ENCODE measurements around the gene STX8.
"Not testable (repeated sequence)": the region's sequence is repeated elsewhere in the genome, so short reads cannot be mapped to it uniquely, and the experiment has no call there.

Gene STX8

GRCh38 chr17:9509236-9509816, 66.3 kb downstream of the STX8 start:
- no peak for DNase-seq (ENCODE audit: low read depth in 2 of 2)

DNA sequence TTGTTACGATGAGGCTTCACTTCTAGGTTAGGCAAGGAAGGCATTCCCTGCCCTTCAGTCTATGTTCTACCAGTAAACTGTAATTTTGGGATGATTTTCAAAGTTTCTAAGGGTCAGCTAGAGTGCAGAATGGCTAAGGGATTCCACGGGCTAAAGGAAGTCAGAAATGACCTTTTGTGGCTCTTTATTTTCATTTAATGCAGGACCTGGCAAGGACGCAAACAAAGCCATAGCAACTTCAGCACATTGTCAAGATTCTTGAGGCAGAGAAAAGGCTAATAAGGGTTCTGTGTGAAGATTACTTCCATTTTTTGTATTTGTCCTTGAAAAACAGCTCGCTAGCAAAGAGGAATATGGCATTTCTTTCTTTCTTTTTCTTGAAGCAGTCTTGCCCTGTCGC, 76.6 kb downstream of the STX8 start:
- DNase-seq (ENCODE audit: low read depth in 2 of 2): no peak

DNA sequence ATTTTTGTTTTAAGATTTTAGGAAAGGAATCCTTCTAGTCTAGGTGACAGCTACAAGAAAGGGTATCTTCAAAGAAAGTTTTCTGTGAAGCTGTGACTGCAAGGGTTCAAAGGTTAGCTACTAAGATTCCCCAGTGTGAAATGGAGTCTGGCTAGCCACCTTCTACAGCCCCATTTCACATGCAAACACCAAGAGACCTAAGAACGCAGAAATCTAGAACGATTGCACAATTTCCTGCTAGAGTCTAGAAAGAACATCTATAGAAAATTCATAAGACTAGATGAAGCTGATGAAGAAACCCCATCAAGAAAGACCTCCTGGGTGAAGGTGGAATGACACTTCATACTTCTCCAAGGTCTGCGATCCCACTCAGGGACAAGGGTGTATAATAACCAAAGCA, 77.1 kb downstream of the STX8 start:
- no peak for DNase-seq (ENCODE audit: low read depth in 2 of 2)

DNA sequence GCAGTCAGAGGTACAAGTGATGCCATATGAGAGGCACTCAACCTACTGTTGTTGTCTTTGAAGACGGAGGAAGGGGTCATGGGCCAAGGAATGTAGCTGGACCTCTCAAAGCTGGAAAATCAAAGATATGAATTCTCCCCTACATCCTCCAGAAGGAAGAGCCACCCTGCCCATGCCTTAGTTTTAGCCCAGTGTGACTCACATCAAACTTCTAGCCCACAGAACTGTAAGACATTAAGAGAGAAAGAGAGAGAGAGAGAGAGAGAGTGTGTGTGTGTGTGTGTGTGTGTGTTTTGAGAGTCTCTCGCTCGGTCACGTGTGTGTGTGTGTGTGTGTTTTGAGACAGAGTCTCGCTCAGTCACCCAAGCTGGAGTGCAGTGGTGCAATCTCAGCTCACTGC, 87.1 kb downstream of the STX8 start:
- no peak for DNase-seq (ENCODE audit: low read depth in 2 of 2)

- no peak for DNase-seq (ENCODE audit: low read depth in 2 of 2)
These were observed 88.2 kb downstream of the STX8 start for GRCh38 chr17:9487406-9487805.

- no peak for DNase-seq (ENCODE audit: low read depth in 2 of 2)
These were observed 90.8 kb downstream of the STX8 start for GRCh38 chr17:9484789-9485188.

DNA sequence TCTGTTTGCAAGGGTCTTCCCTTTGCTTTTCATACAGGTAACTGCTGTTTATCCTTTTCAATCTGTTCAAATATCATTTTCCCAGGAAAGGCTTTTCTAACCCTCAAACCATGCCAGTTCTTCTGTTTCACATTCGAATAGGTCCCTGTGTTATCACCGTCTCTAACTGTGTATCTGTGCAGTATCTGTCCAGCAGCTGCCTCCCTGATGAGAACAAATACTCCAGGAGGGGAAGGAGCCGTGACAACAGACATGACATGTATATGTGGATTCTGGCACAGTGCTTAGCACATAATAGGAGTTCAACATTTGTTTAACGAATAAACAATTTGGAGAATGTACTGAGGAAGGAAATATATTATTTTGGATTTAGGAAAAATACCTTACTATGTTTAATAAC, 95.7 kb downstream of the STX8 start:
- no peak for DNase-seq (ENCODE audit: low read depth in 2 of 2)

- DNase-seq (ENCODE audit: low read depth in 2 of 2): no peak
These were observed 96.7 kb downstream of the STX8 start for GRCh38 chr17:9478889-9479288.

- DNase-seq (ENCODE audit: low read depth in 2 of 2): no peak
These were observed 100.4 kb downstream of the STX8 start for GRCh38 chr17:9475101-9475658.

DNA sequence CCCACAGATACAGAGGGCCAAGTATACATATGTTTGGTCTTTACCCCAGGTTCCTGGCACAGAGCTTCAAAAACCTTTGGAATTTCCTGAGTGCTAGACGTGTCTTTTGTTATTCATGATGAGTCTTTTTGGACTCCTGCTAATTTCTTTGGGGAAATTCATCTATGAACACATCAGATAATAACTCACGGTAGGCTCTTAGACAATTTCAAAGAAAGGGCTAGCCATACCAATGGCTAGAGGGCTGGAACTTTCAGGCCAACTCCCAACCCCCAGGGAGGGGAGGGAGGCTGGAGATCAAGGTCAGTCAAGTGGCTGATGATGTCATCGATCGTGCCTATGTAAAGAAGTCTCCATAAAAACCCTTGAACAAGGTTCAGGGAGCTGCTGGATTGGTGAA, 101.9 kb downstream of the STX8 start:
- DNase-seq (ENCODE audit: low read depth in 2 of 2): no peak

DNA sequence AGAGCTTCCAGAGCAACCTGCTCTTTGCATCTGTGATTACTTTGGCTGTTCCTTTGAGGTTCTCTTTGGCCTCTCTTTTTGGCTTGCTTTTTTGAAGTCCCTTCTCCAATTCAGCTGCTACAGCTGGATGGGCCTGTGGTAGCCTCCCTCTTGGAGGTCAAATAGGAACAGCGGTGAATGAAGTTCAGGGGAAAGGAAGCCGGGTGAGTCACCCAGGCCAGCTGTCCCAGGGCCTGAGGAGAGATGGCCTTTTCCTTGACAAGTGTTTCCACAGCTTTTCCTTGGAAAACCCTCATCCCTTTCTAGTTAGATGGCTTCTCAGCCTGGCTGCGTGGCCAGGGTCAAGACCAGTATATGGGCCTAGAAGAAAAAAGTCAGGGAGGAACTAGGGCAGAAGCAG, 103.1 kb downstream of the STX8 start:
- no peak for DNase-seq (ENCODE audit: low read depth in 2 of 2)

- DNase-seq (ENCODE audit: low read depth in 2 of 2): no peak
These were observed 103.5 kb downstream of the STX8 start for GRCh38 chr17:9472094-9472493.

DNA sequence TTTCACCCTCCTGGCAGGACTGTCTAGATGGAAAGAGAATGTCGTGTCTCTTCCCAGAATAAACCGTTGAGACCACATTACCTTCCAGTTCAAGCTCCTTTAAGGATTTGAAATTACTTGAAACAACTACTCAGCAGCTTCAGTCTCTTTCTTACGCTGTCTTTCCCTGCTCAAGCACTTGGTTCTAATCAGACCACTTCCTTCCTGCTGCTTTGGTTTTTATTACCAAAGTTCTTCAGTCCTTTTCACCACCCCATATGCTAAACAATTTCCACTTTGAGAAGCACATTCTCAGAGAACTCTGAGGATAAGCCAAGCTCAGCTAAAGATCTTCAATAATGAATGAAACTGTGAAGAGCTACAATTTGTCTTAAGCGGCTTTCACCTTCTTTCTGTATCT, 105.4 kb downstream of the STX8 start:
- DNase-seq (ENCODE audit: low read depth in 2 of 2): no peak

- DNase-seq (ENCODE audit: low read depth in 2 of 2): no peak
These were observed 106.7 kb downstream of the STX8 start for GRCh38 chr17:9468937-9469336.

DNA sequence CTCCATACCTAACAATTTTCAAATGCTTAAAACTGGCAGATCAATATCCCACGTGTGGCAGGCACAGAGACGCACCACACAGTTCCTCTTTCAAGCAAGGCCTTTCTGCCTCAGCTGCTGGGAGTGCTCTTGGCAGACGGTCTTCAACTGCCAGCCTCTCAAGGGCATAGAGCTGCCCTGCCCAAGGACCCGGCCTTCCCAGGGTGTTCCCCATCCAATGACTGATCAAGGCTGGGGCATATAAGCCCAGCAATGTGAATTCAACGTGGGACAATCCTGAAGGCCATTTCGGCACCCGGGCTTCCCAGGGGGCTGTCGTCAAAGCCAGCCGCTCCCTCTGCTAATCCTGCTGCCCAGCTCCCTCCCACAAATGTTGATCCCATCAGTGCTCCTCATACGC, 107.1 kb downstream of the STX8 start:
- DNase-seq (ENCODE audit: low read depth in 2 of 2): no peak

DNA sequence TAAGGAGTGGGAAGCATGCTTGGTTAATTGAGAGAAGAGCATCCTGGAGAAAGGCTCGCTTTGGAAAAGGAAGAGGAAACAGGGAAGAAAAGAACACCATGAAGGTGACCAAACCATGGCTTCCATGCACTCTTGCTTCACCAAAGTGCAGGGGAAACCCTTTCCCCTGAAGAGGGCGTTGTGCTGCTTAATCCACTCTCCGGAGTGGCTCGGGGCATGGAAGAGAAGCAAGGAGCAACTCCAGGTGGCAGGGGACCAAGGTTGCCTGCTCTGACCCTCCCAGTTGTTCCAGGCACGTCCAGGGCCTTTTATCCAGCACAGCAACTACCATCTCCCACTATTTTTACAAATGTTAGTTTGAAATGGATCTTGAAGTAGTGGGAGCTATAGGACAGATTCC, 108.1 kb downstream of the STX8 start:
- DNase-seq (ENCODE audit: low read depth in 2 of 2): no peak

DNA sequence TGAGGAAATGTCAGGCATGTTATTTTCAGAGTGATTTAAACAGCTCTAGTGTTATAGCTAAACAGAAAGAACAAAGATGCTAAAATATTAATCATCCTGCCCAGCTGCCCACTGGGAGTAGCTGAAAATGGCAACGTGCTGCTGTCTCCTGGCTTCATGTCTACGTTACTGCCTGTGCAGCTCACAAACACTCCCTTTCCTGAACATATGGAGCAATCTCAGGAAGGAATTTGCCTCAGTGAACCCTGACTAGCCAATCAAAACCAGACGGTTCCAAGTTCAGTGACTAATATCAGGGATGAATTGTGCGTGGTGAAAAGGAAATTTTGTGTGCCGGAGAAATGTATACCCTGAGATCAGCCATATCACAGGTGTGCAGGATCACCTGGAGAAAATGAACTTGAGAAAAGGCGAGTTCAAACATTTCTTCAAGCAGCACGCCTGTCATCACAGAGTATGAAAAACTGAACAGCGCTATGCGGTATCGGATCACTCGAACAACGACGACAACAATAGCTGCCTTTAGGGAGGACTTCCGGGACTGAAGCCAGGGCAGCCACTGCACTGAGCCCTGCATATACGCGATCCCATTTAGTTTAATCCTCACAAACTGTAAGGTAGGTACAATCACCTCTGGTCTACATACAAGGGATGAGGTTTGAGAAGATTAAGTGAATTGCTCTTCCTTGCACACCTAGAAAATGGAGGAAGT, 110.3 kb downstream of the STX8 start:
- no peak for DNase-seq (ENCODE audit: low read depth in 2 of 2)

DNA sequence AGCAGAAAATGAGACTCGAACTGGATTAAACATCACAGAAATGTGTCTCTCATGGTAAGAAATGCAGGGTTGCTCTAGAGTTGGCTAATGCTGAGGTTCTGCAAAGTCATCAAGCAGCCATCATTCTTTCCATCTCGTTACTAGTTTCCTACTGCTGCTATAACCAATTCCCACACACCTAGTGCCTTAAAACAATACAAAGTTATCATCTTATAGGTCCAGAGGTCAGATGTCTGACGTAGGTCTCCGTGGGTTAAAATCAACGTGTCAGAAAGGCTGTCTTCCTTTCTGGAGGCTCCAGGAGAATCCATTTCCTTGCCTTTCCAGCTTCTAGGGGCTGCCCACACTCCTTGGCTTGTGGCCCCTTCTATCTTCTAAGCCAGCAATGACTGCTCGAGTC, 118.6 kb downstream of the STX8 start:
- DNase-seq (ENCODE audit: low read depth in 2 of 2): no peak

- no peak for DNase-seq (ENCODE audit: low read depth in 2 of 2)
These were observed 119.3 kb downstream of the STX8 start for GRCh38 chr17:9456330-9456729.

GRCh38 chr17:9451934-9452333, 123.7 kb downstream of the STX8 start:
- DNase-seq (ENCODE audit: low read depth in 2 of 2): no peak

GRCh38 chr17:9447298-9447697, 128.3 kb downstream of the STX8 start:
- not testable (repeated sequence) for DNase-seq (ENCODE audit: low read depth in 2 of 2)

DNA sequence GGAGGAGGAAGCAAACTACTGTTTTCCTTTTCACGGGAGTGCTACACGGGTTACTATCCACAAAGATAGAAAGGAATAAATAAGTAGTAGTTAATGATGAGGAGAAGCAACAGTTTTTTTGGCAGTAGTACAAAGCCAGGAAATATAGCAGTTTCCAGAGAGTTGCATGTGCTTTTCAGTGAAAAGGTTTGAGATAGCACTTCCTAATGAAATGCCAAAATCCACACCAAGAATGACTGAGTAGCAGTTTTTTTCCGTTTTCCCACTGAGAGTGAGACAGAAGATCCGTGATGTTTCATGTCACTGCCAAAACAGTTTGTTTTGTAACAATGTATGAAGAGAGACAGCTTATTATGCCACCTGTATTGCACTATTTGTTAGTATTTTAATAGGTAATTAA, 129.1 kb downstream of the STX8 start:
- DNase-seq (ENCODE audit: low read depth in 2 of 2): no peak

- no peak for DNase-seq (ENCODE audit: low read depth in 2 of 2)
These were observed 130.2 kb downstream of the STX8 start for GRCh38 chr17:9445424-9445823.

GRCh38 chr17:9444687-9445086, 130.9 kb downstream of the STX8 start:
- no peak for DNase-seq (ENCODE audit: low read depth in 2 of 2)

All from activated CD8-positive, alpha-beta memory T cell treated with anti-CD3 and anti-CD28 coated beads for 4 hours (primary cell).